ENCODE data around the gene GJD4.

GJD4 gene

DNA sequence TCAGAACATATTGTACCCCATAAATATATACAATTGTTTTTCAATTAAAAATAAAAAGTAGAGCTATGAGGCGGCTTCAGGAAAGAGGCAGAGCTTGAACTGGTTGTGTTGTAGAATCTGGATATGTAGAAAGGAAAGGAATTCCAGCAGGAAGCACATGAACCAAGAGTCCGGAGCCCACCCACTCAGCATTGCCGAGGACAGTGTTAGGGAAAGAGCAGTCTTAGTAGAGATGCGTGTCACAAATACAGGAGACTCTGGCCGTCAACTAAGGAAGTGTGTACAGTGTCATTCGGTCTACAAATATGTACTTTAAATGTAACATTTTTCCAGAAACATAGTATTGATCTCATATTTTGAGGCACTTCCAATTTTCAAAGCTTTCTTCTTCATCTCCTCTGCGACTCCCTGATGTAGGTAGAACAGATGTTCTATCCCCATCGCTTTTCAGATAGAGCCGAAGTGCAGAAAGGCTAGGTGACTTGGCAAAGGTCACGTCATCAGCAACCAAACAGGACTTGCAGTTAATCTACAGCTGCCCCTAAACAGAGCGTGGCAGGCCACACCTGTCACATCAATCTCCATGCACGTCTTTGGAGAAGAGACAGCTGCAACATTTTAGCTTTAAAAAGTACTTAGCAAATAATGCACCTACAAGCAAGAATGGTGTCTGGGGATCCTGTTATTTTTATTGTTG is 25.3 kb upstream of the GJD4 start:
- no peak for DNase-seq

DNA sequence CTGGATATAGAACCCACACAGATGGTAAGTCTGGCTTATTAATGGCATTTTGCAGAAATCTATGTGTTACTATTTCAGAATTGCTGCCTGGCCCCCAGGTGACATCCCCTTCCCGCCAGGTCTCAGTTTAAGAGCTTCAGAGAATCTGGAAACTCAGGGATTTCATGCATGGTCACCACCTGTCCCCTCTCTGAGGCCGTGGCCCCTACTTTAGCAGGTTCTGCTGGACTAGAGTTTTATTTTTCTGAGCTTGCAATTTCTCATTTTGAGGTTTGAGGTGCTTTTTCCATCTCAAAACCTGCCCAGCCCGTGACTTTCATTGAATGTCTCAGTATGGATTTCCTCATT is 24.7 kb upstream of the GJD4 start:
- DNase-seq, result no peak

DNA sequence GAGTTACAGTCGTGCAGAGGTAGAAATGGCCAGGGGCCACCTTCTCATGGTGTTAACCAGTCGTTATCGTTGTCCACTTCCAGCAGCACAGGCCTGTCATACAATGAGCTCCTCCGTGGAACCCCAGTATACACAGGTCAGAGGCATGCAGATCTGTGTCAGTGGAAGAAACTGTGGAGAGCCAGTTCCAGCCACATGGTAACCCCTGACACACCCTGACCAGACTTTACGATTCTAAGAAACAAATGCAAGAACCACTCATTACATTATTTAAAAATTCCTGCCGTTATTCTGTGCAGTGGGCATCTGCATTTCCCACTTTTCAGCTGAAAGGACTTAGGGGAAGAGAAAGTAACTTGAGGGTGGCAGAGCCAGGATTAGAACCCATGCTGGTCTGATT is 23.5 kb upstream of the GJD4 start:
- DNase-seq, result no peak

DNA sequence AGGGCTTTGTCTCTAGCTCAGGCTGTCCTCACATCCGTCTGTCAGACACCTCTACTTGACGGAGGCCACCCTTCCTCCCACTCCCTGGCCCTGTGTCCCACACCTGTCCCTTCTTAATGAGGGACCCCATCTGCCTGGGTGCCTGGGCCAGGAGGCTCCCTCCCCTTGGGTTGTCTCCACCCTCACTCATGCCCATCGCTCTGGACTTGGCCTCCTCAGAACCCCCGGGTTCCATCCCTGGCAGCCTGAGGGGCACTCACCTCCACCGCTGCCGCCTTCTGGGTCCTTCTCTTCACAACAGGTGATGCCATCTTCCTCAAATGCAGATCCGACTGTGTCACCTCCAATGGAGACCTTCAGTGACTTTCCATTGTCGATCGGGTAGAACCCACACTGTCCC is 20.2 kb upstream of the GJD4 start:
- no peak for DNase-seq

DNA sequence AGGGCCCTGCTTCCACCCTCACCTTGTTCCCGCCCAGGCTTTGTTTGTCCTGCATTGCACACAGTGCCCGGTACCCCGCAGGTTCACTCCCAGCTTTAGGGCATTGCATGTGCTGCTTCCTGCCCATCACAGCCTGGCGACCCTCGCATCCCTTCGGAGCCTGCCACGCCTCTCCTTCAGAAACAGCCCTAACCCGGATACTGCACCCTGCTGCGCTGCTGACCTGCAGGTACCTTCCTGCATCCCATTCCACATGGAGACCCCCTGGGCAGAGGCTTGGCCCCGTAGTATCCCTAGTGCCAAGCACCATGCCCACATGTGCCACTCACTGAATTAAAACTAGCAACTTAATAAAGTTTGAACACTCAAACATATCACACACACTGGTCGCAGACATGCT is 19.8 kb upstream of the GJD4 start:
- no peak for DNase-seq

DNA sequence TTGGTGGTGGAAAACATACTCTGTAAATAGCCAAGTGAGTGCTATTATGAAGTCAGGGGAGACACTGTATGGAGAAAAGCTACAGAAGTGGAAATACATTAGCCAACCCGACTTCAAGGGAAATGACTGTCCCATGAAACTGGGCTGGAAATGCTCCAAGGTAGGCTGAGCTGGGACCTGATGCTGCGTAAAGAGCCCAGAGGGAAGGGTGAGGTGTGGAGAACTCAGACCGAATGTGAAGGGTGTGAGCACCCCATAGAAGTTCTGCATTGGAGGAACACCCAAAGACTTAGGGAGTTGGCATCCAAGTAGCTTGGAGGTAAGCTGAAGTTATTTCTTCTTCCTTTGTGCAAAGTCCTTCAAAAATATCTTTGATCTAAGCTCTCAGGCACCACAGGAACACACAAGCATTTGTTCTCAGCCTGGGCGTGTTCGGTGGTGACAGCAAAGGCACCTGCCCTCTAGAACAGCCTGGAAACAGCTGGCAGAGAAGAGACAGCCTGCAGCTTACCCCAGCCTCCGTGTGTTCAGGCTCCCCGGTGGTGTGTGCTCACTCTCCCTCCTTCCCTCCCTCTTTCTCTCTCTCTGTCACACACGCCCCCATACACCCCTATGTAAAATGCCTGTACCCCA is 19.1 kb upstream of the GJD4 start:
- no peak for DNase-seq

DNA sequence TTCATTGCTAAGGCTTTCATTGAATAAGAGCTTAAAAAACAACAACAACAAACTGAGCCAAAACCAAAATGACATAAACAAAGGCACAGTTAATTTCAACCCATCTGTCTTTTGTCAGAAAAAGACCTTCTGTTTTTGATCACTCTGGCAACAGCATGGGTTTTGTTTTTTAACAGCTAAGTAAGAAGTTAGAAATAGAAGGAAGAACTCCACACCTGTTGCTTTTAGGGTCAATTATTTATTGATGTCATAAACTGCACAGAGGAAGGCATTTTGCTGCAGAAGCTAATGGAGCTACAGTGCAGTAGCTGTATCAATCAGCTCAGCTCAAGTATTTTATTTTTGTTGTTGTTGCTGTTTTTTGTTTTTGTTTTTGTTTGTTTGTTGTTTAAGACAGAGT is 16.3 kb upstream of the GJD4 start:
- DNase-seq, result no peak

DNA sequence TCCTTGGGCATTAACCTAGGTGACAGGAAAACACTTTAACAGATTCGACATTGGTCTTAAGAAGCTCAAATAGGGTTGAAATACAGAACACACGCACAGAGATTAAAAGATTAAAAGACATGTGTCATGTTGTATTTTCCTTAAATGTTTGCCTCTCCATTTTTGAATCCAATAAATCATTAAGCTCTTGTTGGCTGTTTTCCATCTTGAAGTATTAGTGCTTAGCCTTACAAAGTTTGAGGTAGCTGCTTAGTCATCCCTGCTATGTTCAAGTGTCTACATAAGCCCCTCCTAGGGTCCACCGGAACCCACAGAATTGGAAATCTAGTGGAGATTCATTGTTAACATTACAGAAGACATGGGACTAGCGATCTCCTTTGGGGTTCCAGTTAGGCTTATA is 12.7 kb upstream of the GJD4 start:
- no peak for DNase-seq

DNA sequence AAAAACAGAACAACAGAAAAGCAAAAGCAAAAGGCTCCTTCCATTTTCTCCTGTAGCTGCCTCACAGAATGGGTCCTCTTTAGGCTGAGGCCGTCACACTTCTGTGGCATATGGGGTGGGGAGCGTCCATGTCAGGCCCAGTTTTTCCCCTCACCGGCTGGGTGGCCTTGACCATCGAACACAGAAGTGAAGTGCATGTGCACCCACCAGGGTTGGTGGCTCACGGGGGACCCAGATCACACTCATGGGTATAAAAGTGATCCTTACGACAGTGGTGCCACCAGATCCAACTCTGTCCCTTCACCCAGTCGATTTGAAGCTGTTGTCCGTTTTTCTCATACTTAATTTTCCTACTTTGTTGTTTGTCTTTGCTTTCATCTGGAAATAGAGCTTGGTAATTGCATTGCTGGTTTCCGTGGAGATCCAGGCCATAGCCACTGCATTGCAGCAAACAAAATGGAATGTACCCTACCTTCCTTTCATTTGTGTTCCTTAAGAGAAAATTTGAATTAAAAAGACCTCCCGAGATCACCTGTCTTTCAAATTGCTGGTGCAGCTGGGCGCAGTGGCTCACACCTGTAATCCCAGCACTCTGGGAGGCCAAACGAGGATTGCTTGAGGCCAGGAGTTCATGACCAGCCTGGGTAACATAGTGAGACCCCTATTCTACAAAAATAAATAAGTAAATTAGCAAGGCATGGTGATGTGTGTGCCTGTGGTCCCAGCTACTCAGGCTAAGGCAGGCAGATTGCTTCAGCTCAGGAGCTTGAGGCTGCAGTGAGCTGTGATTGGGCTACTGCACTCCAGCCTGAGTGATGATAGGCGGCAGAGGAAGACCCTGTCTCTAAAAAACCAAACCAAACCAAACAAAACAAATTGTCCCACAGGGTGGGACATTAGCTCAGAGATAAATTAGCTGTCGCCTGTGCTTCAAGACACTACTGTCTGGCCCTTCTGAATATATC is 10.7 kb upstream of the GJD4 start:
- no peak for DNase-seq

DNA sequence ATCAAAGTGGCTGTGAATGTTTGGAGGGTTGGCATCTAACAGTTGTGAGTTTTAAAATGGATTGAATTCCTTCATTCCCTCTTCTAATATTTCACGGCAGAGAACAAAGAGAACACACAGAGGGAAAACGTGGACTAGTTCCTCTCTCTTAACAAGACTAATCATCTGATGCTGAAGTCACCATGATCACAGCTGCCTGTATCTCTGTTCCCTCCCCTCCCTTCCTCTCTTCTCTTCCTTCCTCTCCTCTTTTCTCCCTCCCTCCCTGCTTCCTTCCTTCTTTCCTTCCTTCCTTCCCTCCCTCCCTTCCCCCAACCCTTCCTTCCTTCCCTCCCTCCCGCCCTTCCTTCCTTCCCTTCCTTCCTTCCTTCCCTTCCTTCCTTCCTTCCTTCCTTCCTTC is 10.0 kb upstream of the GJD4 start:
- DNase-seq, result no peak

DNA sequence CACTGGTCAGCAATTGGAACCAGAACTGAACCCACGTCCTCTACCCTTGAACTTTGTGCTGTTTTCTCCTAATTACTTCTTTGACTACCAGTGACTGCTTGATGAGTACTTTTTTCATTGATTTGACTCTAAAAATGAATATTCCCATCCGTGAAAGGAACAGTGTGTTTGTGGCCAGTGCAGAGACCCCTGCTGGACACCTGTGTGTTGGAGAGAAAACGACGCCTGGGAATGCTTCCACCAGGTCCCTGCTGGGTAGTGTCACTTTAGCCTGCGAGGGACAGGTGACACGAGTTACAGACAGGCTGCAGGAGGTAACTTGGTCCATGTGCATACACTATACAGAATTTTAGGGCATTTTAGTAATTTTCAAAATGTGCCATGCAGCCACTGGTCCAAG is 6.8 kb upstream of the GJD4 start:
- DNase-seq, result no peak

DNA sequence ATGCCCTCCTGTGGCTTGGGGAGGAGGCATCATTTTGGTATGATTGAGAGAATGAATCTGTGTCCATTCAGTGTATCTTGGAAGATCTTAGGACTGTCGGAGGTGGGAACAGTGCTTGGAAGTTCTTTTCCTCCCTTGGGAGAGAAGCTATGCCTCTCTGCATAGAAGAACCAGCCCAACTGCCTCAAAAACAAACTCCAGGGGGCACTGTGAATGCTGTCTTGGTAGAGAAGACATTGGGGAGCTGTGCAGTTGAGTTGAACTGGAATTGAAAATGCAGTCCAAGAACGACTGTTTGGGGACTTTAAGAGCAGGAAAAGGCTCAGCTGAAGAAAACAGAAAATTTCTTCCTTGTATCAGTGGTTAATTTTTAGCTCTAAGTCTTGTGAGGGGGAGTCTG is 4.9 kb upstream of the GJD4 start:
- DNase-seq, result no peak

DNA sequence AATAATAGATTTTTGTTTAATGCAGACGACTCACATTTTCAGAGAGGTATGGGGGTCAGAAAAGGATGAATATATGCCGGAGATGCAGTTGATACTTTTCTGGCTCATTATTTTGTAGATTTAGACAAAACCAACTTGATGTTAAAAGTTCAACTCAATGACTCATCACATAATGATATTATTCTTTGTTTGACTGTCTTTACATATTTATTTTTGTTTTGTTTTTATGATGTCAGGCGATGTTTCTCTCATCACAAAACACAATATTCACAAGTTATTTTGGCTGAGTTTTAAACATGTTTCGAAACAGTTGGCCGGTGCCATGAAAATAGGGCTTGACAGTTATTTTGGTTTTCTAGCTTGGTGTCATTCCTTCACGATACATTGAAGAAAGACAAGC is 1.3 kb downstream of the GJD4 start:
- no peak for DNase-seq

DNA sequence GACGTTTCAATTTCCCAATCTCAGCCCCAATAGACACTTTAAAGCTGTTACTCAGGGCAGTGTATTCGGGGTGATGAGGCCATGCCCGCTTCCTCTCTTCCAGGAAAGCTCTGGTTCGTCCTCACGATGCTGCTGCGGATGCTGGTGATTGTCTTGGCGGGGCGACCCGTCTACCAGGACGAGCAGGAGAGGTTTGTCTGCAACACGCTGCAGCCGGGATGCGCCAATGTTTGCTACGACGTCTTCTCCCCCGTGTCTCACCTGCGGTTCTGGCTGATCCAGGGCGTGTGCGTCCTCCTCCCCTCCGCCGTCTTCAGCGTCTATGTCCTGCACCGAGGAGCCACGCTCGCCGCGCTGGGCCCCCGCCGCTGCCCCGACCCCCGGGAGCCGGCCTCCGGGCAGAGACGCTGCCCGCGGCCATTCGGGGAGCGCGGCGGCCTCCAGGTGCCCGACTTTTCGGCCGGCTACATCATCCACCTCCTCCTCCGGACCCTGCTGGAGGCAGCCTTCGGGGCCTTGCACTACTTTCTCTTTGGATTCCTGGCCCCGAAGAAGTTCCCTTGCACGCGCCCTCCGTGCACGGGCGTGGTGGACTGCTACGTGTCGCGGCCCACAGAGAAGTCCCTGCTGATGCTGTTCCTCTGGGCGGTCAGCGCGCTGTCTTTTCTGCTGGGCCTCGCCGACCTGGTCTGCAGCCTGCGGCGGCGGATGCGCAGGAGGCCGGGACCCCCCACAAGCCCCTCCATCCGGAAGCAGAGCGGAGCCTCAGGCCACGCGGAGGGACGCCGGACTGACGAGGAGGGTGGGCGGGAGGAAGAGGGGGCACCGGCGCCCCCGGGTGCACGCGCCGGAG is 2.6 kb downstream of the GJD4 start:
- no peak for DNase-seq

DNA sequence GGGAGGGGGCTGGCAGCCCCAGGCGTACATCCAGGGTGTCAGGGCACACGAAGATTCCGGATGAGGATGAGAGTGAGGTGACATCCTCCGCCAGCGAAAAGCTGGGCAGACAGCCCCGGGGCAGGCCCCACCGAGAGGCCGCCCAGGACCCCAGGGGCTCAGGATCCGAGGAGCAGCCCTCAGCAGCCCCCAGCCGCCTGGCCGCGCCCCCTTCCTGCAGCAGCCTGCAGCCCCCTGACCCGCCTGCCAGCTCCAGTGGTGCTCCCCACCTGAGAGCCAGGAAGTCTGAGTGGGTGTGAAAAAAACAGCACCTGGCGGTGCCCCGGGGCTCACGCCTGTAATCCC is 3.2 kb downstream of the GJD4 start:
- no peak for DNase-seq

DNA sequence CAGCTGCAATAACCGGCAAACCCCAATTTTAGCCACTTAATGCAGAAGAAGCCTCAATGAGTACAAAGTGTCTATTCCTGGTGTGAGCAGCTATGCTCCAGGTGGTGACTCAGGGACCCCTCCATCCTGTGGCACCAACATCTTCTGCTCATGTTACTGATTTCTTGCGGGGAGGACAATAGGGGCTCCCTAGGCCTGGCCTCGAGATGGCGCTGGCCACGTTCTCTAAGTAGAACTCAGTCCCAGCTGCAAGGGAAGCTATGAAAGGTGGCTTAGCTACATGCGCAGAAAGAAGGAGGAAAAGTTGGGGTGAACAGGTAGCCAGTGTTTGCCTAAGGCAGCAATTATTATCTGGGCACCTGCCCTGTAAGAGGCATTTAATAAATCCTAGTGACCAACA is 6.6 kb downstream of the GJD4 start:
- no peak for DNase-seq

DNA sequence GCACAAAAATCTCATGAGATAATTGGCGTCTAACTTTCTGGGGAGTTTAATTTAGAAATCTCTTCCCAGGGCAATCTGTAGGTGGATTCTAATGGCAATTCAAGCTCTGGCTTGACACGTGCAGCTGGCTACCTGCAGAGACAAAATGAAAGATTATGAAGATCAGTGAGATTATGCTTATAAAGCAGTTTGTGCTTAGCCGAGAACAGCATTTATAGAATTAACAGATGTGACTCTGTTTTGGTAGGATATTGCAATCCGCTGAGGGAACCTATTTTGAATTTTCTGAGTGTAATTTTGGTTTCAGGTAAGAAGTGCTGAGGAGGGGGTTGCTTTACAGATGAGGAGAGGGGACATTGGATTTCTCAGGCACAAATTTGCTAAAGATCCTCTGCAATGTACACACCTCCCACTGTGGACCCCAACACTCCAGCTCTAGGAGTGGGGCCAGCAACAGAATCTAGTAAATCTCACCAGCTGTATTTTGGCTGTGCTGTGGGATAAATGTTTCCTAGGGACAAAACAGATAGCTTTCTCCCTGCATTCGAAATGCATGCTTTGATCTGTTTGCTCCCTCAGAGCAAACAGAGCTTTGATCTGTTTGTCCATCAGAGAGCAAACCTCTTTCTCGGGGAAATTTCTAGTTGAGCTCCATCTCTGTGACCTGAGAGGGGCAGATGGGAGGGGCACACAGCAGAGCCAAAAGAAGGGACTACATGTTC is 7.4 kb downstream of the GJD4 start:
- DNase-seq, result no peak

DNA sequence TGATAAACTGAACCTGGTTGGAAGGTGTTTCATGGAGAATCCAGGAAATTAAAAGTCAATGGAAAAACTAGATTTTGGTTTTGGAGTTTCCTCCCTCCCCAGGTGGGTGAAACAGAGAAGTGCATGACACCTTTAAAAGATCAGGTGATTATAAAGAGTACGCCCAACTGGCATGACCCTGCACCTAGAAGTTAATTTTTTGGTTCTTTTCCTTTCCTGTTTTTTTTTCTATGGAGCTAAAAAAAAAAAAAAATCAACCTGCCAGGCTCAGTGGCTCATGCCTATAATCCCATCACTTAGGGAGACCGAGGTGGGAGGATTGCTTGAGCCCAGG is 7.9 kb downstream of the GJD4 start:
- no peak for DNase-seq

DNA sequence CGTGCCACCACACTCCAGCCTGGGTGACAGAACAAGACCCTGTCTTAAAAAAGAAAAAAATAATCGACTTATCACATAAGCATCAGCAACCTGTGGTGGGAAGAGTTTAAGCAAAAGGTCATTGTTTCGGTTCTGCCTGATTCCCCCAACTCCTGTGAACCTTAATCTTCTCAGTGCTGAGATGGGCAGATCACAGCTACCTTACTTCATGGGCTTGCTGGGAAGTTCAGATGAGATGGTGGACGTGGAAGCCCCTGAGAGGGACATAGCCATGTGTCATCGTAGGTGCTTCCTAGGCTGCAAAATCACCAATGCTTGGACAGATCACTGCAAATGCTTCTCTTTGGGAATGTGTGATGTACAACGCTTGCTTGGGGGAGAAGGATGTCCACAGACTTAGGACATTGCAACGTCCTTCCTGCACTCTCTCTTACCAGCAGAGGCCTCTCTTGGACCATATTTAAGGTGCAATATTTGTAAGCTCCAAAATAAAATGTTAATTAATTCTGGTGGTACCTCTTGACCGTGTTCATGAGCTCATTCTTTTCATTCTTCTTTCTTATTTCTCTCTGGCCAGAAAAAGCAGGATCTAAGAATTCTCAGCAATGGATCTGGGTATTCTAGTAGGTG is 8.6 kb downstream of the GJD4 start:
- DNase-seq, result no peak

DNA sequence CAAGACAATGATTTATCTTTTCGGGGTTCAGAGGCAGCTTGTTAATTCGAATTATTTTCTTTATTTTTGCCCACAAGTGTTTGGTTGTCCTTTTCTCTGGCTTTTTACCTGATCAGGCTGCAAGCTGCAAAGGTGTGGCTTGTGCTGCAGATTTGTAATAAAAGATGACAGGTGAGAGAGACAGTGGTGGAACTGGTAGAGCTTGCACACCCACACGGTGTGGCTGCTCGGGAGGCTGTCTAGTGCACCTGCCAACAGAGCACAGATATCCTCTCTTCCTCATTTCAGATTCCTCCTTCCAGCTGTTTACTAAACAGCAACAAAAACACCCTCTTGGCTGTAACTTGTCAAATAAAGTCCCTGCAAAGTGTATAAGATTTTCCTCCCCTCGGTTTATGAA is 9.2 kb downstream of the GJD4 start:
- DNase-seq, result no peak

DNA sequence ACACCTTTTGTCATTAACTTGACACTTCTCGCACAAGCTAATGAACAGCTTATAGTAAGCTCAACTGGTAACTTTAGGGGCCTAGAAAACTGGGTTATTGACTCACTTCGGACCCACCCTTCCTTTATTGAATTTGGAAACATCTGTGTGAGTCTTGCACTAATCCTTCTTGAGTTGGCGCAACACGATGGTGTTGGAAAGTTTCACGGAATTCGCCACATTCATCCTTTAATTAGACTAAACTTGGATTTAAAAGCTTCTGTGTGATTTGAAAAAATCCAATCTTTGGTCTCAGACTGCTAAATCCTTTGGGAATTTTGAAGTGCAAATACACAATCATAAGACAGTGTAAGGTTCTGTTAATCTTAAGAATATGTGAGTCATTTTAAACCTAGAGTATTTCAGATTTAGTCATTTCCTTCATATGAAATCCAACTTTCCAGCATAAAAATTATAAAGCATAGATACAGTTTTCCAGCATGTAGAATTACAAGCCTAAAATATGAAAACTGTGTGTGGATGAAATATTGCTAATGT is 21.9 kb downstream of the GJD4 start:
- DNase-seq, result no peak

DNA sequence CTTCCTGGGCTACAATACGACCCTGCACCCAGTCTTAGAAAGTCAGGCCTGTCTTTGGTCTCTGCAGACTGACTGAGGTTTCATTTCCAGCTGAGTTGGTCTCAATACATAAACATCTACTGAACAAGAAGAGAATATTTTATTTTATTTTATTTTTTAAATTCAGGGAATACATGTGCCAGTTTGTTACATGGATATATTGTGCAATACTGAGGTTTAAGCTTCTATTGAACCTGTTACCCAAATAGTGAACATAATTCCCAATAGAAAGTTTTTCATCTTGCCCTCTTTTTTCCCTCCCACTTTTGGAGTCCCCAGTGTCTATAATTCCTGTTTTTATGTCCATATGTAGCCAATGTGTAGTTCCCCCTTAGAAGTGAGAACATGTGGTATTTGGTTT is 26.3 kb downstream of the GJD4 start:
- DNase-seq, result no peak
